Omental fat pad (tissue), 4 donors: Measurements from ENCODE around the gene ERC2. TPM values are rescaled to one million over a fixed set of nuclear protein-coding genes. Genes with fewer than 3 reads are reported as not detected.

Experiments used
- ATAC-seq: fragments of 150-250 bp; one replicate; pipeline ENCODE4 v1.9.1; 2016; ENCODE audit warnings: mild to moderate bottlenecking, moderate library complexity; ENCODE audit not compliant: low FRiP score
- DNase-seq: peaks from one replicate; pipeline ENCODE4 v3.0.0-alpha.2; 2019; ENCODE audit warnings: low spot score
- total RNA-seq, 4 donors: library from RNA; depleted of rRNA; stranded (reverse); fragments of >200 nt; gene quantifications; one replicate each; pipeline ENCODE4 v1.1.0, GENCODE V29; 2016
- TF ChIP-seq, protein P1 (sequence below), 3 donors: fragments of 450-650 bp; IDR thresholded peaks; one replicate each; pipeline ENCODE4 v1.5.1; 2016 to 2017; ENCODE audit warnings: antibody characterized with exemption in 3 of 3, mild to moderate bottlenecking in 3 of 3, moderate library complexity in 2 of 3

ERC2 gene
- total RNA-seq, 4 donors from 2014 or later = 0.75 to 4.2 (median 2.3) TPM; not detected in 1

GRCh38 chr3:56126632-56127031 is 341.6 kb downstream of the ERC2 start:
- TF ChIP-seq, protein P1, sequence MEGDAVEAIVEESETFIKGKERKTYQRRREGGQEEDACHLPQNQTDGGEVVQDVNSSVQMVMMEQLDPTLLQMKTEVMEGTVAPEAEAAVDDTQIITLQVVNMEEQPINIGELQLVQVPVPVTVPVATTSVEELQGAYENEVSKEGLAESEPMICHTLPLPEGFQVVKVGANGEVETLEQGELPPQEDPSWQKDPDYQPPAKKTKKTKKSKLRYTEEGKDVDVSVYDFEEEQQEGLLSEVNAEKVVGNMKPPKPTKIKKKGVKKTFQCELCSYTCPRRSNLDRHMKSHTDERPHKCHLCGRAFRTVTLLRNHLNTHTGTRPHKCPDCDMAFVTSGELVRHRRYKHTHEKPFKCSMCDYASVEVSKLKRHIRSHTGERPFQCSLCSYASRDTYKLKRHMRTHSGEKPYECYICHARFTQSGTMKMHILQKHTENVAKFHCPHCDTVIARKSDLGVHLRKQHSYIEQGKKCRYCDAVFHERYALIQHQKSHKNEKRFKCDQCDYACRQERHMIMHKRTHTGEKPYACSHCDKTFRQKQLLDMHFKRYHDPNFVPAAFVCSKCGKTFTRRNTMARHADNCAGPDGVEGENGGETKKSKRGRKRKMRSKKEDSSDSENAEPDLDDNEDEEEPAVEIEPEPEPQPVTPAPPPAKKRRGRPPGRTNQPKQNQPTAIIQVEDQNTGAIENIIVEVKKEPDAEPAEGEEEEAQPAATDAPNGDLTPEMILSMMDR (IDR thresholded peaks at IDR 0.05) = no peak
- DNase-seq (no peak), ATAC-seq (no peak)

DNA sequence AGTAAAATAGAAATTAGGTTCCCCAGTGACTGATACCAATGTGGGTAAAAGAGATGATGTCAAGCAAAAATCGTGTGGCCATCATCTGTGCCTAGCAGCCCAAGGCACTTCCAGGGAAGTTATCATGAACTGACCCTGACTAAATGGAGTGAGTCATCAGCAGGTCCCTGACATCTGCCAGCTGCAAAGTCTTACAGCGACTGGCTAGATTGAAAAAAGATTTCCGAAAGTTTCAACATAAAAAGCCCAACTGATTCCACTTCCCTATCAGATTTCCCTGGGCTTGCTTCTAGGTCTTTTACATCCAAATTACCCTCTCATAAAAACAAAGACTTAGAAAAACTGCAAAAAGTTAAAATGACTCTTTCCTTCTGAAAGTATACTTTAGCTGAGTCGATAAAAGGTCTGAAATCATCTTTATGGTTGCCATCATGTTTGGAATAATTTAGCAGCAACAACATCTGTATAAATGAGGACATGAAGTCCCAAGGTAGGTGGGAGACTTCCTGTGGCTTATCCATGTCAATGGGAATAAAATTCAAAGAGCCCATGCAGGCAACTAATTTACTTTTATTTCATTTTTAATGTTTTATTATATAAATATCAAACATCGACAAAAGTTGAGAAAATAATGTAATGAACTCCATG is 342.8 kb downstream of the ERC2 start:
- TF ChIP-seq, protein P1 (IDR thresholded peaks at IDR 0.05) = no peak
- ATAC-seq = peak; percentile 74
- no peak for DNase-seq

- TF ChIP-seq, protein P1 (IDR thresholded peaks at IDR 0.05) = no peak
- ATAC-seq (no peak), DNase-seq (no peak)
Measured at GRCh38 chr3:56124546-56124945, 343.7 kb downstream of the ERC2 start.

GRCh38 chr3:56123487-56123886 is 344.8 kb downstream of the ERC2 start:
- TF ChIP-seq, protein P1 (IDR thresholded peaks at IDR 0.05) = no peak
- no peak for ATAC-seq
- DNase-seq = no peak

- no peak for DNase-seq
- TF ChIP-seq, protein P1 (IDR thresholded peaks at IDR 0.05) = no peak
- ATAC-seq = no peak
Measured at GRCh38 chr3:56122911-56123310, 345.4 kb downstream of the ERC2 start.

- DNase-seq (no peak), ATAC-seq (no peak)
- TF ChIP-seq, protein P1 (IDR thresholded peaks at IDR 0.05) = no peak
Measured at GRCh38 chr3:56121716-56122115, 346.6 kb downstream of the ERC2 start.
